Activated T-cell treated with anti-CD3 and anti-CD28 coated beads, Interleukin-2, amount 50 U/mL, for 24 hours (primary cell): Measurements from ENCODE around the gene SMC1A.
"Not testable (repeated sequence)": the region's sequence is repeated elsewhere in the genome, so short reads cannot be mapped to it uniquely, and the experiment has no call there.

ENCODE experiments used
- DNase-seq: peaks from one replicate; pipeline ENCODE4 v3.0.0-alpha.2; 2020
- H3K27ac Mint-ChIP-seq: 2 replicates; pipeline ENCODE4 v1.8.0; 2020; ENCODE audit warnings: mild to moderate bottlenecking, mixed read lengths
- H3K27me3 Mint-ChIP-seq: 2 replicates; pipeline ENCODE4 v1.8.0; 2020; ENCODE audit warnings: mixed read lengths
- H3K36me3 Mint-ChIP-seq: 2 replicates; pipeline ENCODE4 v1.8.0; 2020; ENCODE audit warnings: low read depth, mixed read lengths
- H3K4me1 Mint-ChIP-seq: 2 replicates; pipeline ENCODE4 v1.8.0; 2020; ENCODE audit warnings: low read depth, mixed read lengths
- H3K4me3 Mint-ChIP-seq: 2 replicates; pipeline ENCODE4 v1.8.0; 2020; ENCODE audit warnings: mild to moderate bottlenecking, moderate library complexity, mixed read lengths
- H3K9me3 Mint-ChIP-seq: 2 replicates; pipeline ENCODE4 v1.8.0; 2020; ENCODE audit warnings: mixed read lengths

SMC1A gene

DNA sequence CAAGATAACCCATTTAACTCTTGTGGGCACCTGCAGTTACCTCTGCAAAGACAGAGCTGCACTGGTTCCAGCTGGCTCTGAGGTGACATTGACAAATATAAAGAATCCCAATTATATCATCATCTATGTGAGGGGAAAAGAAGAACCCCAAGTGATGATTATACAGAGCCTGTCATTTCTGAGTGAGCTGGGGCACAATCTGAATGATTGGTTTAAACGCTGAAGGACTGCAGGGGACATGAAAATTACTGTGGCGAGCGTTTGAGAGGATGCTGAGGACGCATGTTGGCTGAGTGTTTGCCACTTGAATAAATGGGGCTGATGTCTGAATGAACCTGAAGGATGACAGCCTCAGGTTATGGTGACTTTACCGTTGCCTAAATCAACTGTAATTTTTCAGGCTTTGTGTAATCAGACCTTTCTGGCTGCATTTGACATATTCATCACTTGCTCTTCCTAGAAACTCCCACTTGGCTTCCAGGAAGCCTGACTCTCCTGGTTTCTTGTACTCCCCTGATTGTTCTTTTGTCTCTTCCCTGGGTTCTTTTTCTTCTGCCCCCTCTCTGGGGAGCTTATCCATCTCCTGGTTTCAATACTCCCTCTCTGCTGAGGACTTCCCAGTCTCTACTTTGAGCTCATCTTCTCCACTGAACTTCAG is 15.8 kb upstream of the SMC1A start:
- no peak overlapping the region for H3K27ac Mint-ChIP-seq
- peaks cover 48% of the 10 kb centered on the region for H3K4me1 Mint-ChIP-seq
- H3K36me3 Mint-ChIP-seq: peaks cover 6% of the 10 kb centered on the region
- H3K4me3 Mint-ChIP-seq: no peak overlapping the region
- no peaks in the 10 kb centered on the region for H3K9me3 Mint-ChIP-seq
- H3K27me3 Mint-ChIP-seq: peaks cover 57% of the 10 kb centered on the region
- no peak for DNase-seq

DNA sequence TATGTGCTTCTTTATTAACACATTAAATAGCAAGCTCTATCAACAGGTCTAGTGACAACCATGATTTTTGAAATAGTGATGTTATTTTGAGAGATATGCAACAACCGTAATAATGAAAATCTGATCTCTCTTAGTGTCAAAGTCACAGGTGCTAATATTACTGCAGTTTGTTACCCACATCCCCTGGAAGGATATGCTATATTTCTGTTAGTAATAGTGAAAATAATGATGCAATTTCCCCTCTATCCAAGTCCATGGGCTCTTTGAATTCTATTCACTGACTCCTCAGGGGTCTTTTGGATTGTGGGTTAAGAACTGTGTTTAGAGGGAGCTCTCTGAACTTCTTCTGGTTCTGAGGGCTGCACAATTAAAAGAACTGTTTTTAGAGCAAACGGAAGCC is 14.8 kb upstream of the SMC1A start:
- peaks cover 50% of the 10 kb centered on the region for H3K4me1 Mint-ChIP-seq
- peaks cover 55% of the 10 kb centered on the region for H3K27me3 Mint-ChIP-seq
- H3K9me3 Mint-ChIP-seq: no peaks in the 10 kb centered on the region
- H3K4me3 Mint-ChIP-seq: no peak overlapping the region
- H3K27ac Mint-ChIP-seq: no peak overlapping the region
- DNase-seq: no peak
- H3K36me3 Mint-ChIP-seq: peaks cover 12% of the 10 kb centered on the region

DNA sequence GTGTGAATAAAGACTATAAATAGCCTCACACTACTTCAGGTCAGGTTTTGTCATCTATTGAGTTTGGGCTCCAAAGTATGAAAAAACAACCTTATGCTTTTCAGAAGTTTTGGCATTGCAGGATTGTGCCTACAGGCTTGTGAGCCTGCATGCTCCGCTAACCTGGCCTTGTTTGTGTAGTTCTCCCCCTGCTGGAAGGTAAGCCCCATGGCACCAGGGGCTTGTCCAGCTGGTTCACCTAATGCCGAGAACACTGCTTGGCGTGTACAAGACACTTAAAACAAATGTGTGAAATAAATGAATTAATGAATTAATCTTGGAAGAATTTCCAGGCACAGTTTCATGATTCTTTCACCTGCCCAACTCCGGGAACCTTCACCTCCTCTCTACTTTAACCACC is 13.5 kb upstream of the SMC1A start:
- H3K27ac Mint-ChIP-seq: no peak overlapping the region
- DNase-seq: peak; percentile 67
- no peak overlapping the region for H3K4me3 Mint-ChIP-seq
- H3K36me3 Mint-ChIP-seq: peaks cover 22% of the 10 kb centered on the region
- no peaks in the 10 kb centered on the region for H3K9me3 Mint-ChIP-seq
- peaks cover 46% of the 10 kb centered on the region for H3K27me3 Mint-ChIP-seq
- H3K4me1 Mint-ChIP-seq: peaks cover 42% of the 10 kb centered on the region

DNA sequence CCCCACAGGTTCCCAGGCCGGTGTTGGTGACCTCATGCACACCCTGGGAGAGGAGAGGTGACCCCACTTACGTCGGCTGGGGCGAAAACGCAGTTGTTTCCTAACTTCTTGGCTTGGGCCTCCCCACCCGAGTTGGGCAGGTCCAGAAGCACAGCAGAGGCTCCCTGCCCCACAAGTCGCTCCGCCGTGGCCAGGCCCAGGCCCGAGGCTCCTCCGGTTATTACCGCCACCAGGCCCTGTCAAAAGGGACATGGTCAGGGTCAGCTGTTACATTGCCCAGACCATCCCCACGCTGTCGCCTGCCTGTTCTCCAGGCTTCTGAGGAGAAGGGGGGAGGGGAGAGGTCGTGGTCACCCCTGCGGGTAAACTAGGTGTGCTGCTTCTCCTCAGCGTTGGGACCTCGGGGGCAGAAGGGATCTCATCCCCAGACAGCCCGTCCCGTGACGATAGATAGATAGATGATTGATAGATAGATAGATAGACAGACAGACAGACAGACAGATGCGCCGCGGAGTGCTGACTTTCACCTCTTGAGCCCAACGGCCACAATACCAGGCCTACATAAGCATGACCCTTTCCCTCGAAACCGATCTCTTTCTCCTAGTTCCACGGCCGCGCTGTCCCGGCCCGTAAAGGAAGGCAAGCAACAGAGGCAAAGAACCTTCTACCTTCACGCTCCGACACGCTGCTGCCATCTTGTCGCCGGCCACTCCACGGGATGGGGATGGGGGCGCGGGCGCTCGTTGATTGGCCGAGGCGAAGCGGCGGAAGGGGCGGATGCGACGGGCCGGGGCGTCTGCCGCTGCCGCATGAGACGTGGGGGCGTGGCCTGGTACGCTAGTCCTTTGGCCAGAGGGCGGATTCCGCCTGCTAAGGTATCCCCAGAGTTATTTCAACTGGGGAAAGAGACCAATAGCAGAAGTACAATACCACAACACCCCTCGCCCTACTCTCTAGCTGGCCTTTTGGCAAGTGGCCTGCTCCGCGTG is 11.5 kb upstream of the SMC1A start, which contains the start of gene HSD17B10:
Gene HSD17B10, minus strand, starts transcription at position 720 of the 989 bp plus-strand sequence. Its CDS starts 25 bp downstream, at position 695.
- peaks cover 32% of the 10 kb centered on the region for H3K4me1 Mint-ChIP-seq
- H3K9me3 Mint-ChIP-seq: no peaks in the 10 kb centered on the region
- peak within 1 kb of the TSS; percentile 93 for H3K27ac Mint-ChIP-seq
- H3K36me3 Mint-ChIP-seq: peaks cover 41% of the 10 kb centered on the region
- H3K27me3 Mint-ChIP-seq: peaks cover 32% of the 10 kb centered on the region
- H3K4me3 Mint-ChIP-seq: peak within 1 kb of the TSS; percentile 93
- peak; percentile 88 for DNase-seq

DNA sequence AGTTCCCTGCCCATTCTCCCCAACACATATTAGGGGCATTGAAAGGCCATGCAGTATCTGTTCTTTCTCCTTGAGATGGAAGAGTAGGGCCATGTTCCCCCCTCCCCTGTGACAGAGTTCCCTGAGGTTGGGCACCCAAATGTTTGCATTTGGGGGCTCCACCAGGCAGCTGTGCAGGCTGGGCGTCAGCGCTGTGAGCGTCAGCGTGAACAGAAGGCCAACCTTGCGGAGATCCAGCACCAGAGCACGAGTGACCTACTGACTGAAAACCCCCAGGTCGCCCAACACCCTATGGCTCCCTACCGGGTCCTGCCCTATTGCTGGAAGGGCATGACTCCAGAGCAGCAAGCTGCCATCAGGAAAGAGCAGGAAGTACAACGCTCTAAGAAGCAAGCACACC is 7.8 kb upstream of the SMC1A start:
- Mint-ChIP-seq H3K4me1 (peaks cover 11% of the 10 kb centered on the region), H3K9me3 (no peaks in the 10 kb centered on the region), H3K27me3 (peaks cover 10% of the 10 kb centered on the region), H3K27ac (no peak overlapping the region), H3K4me3 (no peak overlapping the region), H3K36me3 (peaks cover 47% of the 10 kb centered on the region)
- no peak for DNase-seq

DNA sequence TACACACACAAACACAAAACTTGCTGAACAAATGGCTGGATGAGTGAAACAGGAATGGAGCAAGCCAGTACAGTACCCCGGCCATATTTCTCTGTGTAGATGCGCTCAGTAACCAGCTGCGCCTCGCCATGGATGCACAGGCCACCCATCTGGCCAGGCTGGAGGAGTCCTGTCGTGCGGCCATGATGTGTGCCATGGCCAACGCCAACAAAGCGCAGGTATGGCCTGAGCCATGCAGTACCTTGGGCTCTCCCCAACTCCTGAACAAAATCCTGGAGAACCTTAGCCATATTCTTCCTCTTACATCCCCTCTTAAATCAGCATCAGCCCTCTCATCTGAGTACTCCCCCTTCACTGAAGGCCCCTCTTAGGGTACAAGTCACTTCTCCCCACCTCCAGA is 7.3 kb upstream of the SMC1A start:
- no peak overlapping the region for H3K4me3 Mint-ChIP-seq
- H3K9me3 Mint-ChIP-seq: no peaks in the 10 kb centered on the region
- no peak for DNase-seq
- peaks cover 47% of the 10 kb centered on the region for H3K36me3 Mint-ChIP-seq
- no peak overlapping the region for H3K27ac Mint-ChIP-seq
- H3K4me1 Mint-ChIP-seq: peaks cover 8% of the 10 kb centered on the region
- H3K27me3 Mint-ChIP-seq: peaks cover 8% of the 10 kb centered on the region

DNA sequence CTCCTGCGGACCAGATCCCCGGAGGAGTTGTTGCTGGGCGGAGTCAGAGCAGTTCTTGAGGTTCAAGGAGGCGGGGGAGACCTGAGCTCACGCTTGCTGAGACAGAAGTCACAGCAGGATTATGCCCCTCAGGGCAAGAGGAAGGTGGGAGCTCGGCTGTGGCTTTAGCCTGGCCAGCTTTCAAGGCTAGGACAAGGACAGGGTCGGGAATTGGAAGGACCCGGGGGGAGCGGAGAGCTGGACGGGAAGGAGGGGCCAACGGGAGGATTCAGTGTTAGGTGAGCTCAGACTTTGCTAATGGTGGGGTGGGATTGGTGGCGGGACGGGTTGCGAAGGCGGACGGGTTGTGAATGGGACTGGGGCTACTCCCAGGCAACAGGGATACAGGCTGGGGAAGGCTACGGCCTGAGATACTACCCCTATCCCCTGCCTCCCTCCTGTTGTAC is 430 bp upstream of the SMC1A start, which contains the start of gene RIBC1:
Gene RIBC1, plus strand, starts transcription at position 13 of the 446 bp plus-strand sequence. CDS start 3,404 bp downstream, outside the sequence.
- Mint-ChIP-seq H3K36me3 (peaks cover 44% of the 10 kb centered on the region), H3K27ac (peak within 1 kb of the TSS; percentile 99), H3K4me1 (peaks cover 30% of the 10 kb centered on the region), H3K27me3 (no peaks in the 10 kb centered on the region), H3K4me3 (peak within 1 kb of the TSS; percentile 91), H3K9me3 (no peaks in the 10 kb centered on the region)
- no peak for DNase-seq

DNA sequence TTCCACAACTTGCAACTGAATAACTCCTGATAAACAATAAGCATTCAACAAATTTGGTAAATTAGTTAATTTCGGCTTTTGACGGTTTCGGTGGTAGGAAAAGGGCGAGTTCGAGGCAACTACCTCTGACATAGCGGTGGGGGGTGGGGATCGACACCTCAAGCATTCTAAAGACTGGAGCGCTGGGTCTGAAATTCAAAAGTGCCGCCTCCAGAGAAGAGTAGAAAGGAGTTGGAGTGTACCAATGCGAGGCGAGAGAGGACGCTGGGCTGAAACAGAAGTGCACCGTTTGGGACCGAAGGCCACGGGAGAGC is 725 bp downstream of the SMC1A start:
- Mint-ChIP-seq H3K4me3 (peak overlapping the region; percentile 91), H3K36me3 (peaks cover 49% of the 10 kb centered on the region), H3K27ac (peak overlapping the region; percentile 99), H3K27me3 (no peaks in the 10 kb centered on the region), H3K4me1 (peaks cover 34% of the 10 kb centered on the region), H3K9me3 (no peaks in the 10 kb centered on the region)
- no peak for DNase-seq

DNA sequence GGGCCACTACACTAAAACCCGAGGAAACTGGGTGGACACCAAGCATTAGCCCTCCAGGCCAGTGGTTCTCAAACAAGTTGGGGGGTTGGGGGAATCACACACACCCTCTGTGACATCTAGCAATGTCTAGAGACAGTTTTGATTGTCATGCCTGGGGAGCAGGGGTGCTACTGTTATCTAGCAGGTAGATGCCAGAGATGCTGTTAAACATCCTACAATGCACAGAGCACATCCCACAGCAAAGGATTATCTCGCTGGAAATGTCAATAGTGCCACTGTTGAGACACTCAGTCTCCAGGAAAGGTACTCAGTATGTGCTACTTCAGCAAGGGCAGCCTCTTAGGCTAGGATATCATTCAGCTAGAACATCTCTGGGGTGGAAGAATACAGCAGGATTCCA is 1.3 kb downstream of the SMC1A start:
- DNase-seq: no peak
- Mint-ChIP-seq H3K9me3 (no peaks in the 10 kb centered on the region), H3K27ac (peak overlapping the region; percentile 99), H3K4me3 (peak overlapping the region; percentile 91), H3K4me1 (peaks cover 34% of the 10 kb centered on the region), H3K36me3 (peaks cover 49% of the 10 kb centered on the region), H3K27me3 (no peaks in the 10 kb centered on the region)

DNA sequence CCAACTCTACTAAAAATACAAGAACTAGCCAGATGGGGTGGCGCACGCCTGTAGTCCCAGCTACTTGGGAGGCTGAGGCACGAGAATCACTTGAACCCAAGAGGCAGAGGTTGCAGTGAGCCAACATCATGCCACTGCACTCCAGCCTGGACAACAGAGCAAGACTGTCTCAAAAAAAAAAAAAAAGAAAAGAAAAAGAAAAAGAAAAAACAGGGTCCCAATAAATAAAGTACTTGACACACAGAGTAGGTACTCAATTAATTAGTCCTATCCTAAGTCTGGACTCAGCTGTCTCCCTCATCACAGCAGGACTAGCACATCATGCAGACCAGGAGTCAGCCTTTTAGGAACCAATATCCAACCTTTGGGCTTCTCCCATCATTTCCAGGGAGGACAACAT is 2.1 kb downstream of the SMC1A start:
- Mint-ChIP-seq H3K4me3 (peak overlapping the region; percentile 91), H3K36me3 (peaks cover 52% of the 10 kb centered on the region), H3K27ac (peak overlapping the region; percentile 99), H3K4me1 (peaks cover 34% of the 10 kb centered on the region)
- not testable (repeated sequence) for H3K27me3 Mint-ChIP-seq, H3K9me3 Mint-ChIP-seq, DNase-seq

DNA sequence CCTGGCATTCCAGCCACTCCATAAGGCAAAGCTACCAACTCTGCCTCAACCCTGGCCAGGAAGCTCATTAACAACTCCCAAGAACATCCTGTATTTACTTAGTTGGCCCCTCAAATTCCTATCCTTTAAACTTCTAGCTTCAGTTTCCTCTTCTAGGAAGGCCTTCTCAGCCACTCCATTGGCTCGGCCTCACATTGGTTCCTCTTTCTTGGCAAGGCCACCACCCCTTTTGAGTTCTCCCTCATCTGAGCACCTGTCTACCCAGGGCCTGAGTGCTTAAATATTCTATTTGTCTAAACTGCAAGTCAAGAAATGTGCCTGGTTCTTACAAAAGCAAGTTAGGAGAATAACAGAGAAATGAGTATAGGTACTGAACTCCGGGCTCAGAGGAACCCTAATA is 10.0 kb downstream of the SMC1A start:
- no peaks in the 10 kb centered on the region for H3K9me3 Mint-ChIP-seq
- H3K27ac Mint-ChIP-seq: no peak overlapping the region
- no peaks in the 10 kb centered on the region for H3K27me3 Mint-ChIP-seq
- DNase-seq: no peak
- H3K4me1 Mint-ChIP-seq: peaks cover 4% of the 10 kb centered on the region
- H3K4me3 Mint-ChIP-seq: no peak overlapping the region
- H3K36me3 Mint-ChIP-seq: peaks cover 85% of the 10 kb centered on the region

DNA sequence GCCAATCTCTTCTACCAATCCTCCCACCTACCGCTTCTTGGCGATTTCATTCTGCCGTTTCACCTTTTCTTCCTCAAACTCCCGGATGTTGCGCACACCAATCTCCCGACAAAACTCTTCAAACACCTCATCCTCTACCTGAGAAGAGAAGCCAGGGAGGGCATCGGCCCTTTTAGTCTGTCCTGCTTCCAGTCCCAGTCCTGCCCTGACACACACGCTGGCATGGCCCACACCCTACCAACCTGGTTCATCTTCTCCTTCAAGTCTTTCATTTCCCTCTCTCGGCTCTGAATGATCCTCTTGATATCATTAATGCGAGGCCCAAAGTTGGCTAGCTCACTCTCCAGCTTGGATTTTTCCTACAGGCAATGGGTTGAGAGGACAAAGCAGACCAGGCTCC is 18.9 kb downstream of the SMC1A start:
- Mint-ChIP-seq H3K27ac (no peak overlapping the region), H3K4me3 (no peak overlapping the region), H3K27me3 (no peaks in the 10 kb centered on the region), H3K36me3 (peaks cover 94% of the 10 kb centered on the region), H3K4me1 (no peaks in the 10 kb centered on the region), H3K9me3 (no peaks in the 10 kb centered on the region)
- no peak for DNase-seq

DNA sequence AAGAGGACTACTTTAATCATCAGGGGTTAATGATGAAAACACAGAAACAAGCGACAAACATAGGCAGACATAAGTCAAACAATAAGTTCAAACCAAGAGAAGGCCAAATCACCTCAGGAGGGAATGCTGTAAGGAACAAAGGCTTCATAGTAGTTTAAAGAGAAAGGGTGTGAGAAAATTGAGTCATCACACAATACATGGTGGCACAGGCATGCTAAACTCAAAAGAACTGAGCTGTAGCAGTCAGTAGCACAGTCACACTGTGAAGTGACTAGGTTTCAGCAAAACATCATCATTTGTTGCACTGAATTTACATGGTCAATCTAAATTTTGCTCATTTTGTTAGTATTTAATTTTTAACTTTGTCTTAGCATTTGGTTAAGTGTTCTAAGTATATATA is 24.2 kb downstream of the SMC1A start:
- Mint-ChIP-seq H3K4me3 (no peak overlapping the region), H3K27me3 (no peaks in the 10 kb centered on the region), H3K27ac (no peak overlapping the region), H3K36me3 (peaks cover 90% of the 10 kb centered on the region), H3K4me1 (no peaks in the 10 kb centered on the region), H3K9me3 (no peaks in the 10 kb centered on the region)
- DNase-seq: no peak

DNA sequence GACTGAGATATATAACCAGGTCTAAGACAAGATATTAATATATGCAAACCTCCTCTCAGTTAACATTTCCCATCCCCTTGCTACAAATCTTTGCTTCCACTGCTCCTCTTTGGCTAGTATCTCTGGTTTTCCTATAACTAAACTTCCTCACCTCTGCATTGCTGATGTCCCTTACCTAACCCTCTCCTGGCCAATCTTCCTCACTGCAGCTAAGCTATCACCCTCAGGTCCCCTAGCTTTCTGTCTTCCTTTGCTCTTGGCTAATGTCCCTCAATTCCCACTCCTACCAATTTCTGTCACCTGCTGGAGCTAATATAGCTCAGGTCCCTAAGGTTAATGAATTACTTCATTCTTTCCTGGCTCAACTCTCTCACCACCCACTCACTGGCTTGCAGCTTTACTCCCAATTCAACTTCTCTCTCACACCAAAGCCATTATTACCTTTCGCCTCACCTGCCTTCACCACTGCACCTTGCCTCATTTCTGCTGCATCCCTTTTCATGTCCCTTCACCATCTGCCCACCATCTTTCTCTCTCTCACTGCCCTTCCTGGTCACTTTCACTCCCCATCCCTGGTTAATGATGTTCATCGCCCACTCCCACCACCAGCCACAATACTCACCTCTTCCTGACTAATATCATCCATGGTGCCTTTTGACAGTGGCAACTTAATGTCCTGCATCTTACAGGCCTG is 26.7 kb downstream of the SMC1A start:
- Mint-ChIP-seq H3K36me3 (peaks cover 88% of the 10 kb centered on the region), H3K27me3 (no peaks in the 10 kb centered on the region), H3K9me3 (no peaks in the 10 kb centered on the region), H3K4me3 (no peak overlapping the region), H3K27ac (no peak overlapping the region), H3K4me1 (no peaks in the 10 kb centered on the region)
- DNase-seq: no peak
